Uterus (tissue), 4 donors: ENCODE results near the gene SGTA. TPM values are rescaled to one million over a fixed set of nuclear protein-coding genes. Genes with fewer than 3 reads are reported as not detected.

Experiments
- DNase-seq, 2 donors: peaks; one replicate each; pipeline ENCODE4 v3.0.0-alpha.2; 2019 to 2020
- H3K27ac ChIP-seq, 2 donors: fragments of 200-600 bp; sonication (generic); 1 replicate in 1 of 2; 2 replicates in 1 of 2; pipeline ENCODE4 v1.5.1; 2016 to 2018
- H3K27me3 ChIP-seq, 2 donors: fragments of 200-600 bp; sonication (generic); one replicate each; pipeline ENCODE4 v1.5.1; 2018 to 2019; ENCODE audit warnings: control low read depth in 1 of 2
- H3K36me3 ChIP-seq, 2 donors: fragments of 200-600 bp; sonication (generic); one replicate each; pipeline ENCODE4 v1.5.1; 2019; ENCODE audit warnings: control low read depth in 1 of 2
- H3K4me1 ChIP-seq, 2 donors: fragments of 200-600 bp; sonication (generic); one replicate each; pipeline ENCODE4 v1.5.1; 2018 to 2019; ENCODE audit warnings: control low read depth in 1 of 2
- H3K4me3 ChIP-seq, 2 donors: fragments of 200-600 bp; sonication (generic); 1 replicate in 1 of 2; 2 replicates in 1 of 2; pipeline ENCODE4 v1.5.1; 2018 to 2019; ENCODE audit warnings: mild to moderate bottlenecking in 1 of 2
- H3K9me3 ChIP-seq, 2 donors: fragments of 200-600 bp; sonication (generic); one replicate each; pipeline ENCODE4 v1.5.1; 2019; ENCODE audit warnings: control low read depth in 1 of 2
- CTCF ChIP-seq, 4 experiments: fragments of 200-600 bp in 2 of 4; fragments of 450-650 bp in 2 of 4; sonication (generic) in 2 of 4; IDR thresholded peaks; one replicate each; pipeline ENCODE4 v1.5.1; 2016 to 2019; ENCODE audit warnings: antibody characterized with exemption in 4 of 4, mild to moderate bottlenecking in 2 of 4, moderate library complexity in 1 of 4
- POLR2A ChIP-seq, 2 donors: fragments of 450-650 bp; IDR thresholded peaks; one replicate each; pipeline ENCODE4 v1.6.1; 2016; ENCODE audit warnings: antibody characterized with exemption in 2 of 2, mild to moderate bottlenecking in 1 of 2, moderate library complexity in 1 of 2
- intact Hi-C: fragments of 100-400 bp; cut with DNase I; formaldehyde crosslinking; loops from one replicate; pipeline ENCODE4 v1.15.1; 2023; ENCODE audit warnings: low total_unique reads
- total RNA-seq, 4 donors: library from RNA; depleted of rRNA in 3 of 4; stranded (reverse); fragments of >200 nt in 3 of 4; gene quantifications; one replicate each; pipeline versions ENCODE4 v1.1.0 to v1.2.4, GENCODE V29; 2014 to 2023
- donor health status: DM: yes; HTN: yes; CAD: no.

The SGTA gene
- total RNA-seq, 4 donors from 2014 or later, result 9.5 to 50.7 (median 23.6) TPM

DNA sequence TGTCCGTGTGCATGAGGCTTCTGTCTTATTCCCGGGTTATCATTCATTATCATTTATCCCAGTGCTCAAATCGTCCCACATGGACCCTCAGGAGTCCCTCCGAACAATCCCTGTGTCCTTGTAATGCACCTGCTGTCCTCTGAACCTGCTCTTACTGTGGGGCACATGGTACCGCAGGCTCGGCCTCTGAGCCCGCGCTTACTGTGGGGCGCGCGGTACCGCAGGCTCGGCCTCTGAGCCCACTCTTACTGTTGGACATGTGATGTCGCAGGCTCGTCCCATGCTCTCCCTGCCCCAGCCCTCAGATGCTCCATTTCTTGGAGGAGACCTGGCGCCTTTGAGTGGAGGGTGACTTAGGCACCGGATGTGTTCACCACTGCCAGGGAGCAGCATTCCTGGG is 19.8 kb upstream of the SGTA start:
- H3K4me3 ChIP-seq, result no peak overlapping the region
- intact Hi-C loops, result no loop called here
- no peaks in the 10 kb centered on the region for H3K4me1 ChIP-seq
- H3K27ac ChIP-seq, result no peak overlapping the region
- H3K9me3 ChIP-seq, result no peaks in the 10 kb centered on the region
- H3K36me3 ChIP-seq, result no peaks in the 10 kb centered on the region
- H3K27me3 ChIP-seq, result no peaks in the 10 kb centered on the region
- TF ChIP-seq POLR2A (IDR thresholded peaks at IDR 0.05) (no peak), CTCF (IDR thresholded peaks at IDR 0.05) (no peak)
- DNase-seq, result no peak

DNA sequence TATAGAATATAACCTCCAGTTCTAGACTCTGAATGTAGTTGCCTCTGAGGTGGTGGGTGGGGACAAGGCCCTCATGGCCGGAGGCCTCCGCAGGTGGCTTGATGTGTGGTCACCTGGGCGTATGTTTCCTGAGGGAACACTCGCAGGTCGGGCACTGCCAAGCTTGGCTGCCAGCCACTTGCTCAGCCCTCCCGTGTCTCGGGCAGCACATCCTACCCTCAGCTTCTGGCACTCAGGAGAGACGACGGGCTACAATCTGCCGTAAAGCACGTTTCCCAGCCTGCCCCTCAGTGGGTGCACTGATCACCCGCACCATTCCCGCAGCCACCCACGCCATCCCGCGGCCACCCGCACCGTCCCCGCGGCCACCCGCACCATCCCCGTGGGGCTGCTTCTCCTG is 17.4 kb upstream of the SGTA start:
- H3K27ac ChIP-seq, result no peak overlapping the region
- intact Hi-C loops, result no loop called here
- no peak for TF ChIP-seq POLR2A (IDR thresholded peaks at IDR 0.05)
- TF ChIP-seq CTCF (IDR thresholded peaks at IDR 0.05), result no peak
- no peaks in the 10 kb centered on the region for H3K9me3 ChIP-seq
- H3K4me1 ChIP-seq, result no peaks in the 10 kb centered on the region
- no peaks in the 10 kb centered on the region for H3K27me3 ChIP-seq
- no peak for DNase-seq
- no peak overlapping the region for H3K4me3 ChIP-seq
- no peaks in the 10 kb centered on the region for H3K36me3 ChIP-seq

GRCh38 chr19:2799273-2800020 is 16.4 kb upstream of the SGTA start:
- no peaks in the 10 kb centered on the region for H3K27me3 ChIP-seq
- no peaks in the 10 kb centered on the region for H3K4me1 ChIP-seq
- H3K4me3 ChIP-seq, result no peak overlapping the region
- no peak for DNase-seq
- H3K27ac ChIP-seq, result no peak overlapping the region
- no peaks in the 10 kb centered on the region for H3K36me3 ChIP-seq
- intact Hi-C loops, result no loop called here
- H3K9me3 ChIP-seq, result no peaks in the 10 kb centered on the region
- no peak for TF ChIP-seq POLR2A (IDR thresholded peaks at IDR 0.05)
- no peak for TF ChIP-seq CTCF (IDR thresholded peaks at IDR 0.05)

- Histone ChIP-seq H3K27ac (no peak overlapping the region), H3K9me3 (no peaks in the 10 kb centered on the region), H3K36me3 (no peaks in the 10 kb centered on the region), H3K4me3 (no peak overlapping the region), H3K27me3 (no peaks in the 10 kb centered on the region), H3K4me1 (no peaks in the 10 kb centered on the region)
- intact Hi-C loops, result no loop called here
- TF ChIP-seq POLR2A (IDR thresholded peaks at IDR 0.05), result no peak
- no peak for TF ChIP-seq CTCF (IDR thresholded peaks at IDR 0.05)
- DNase-seq, result no peak
These were observed 15.7 kb upstream of the SGTA start for GRCh38 chr19:2798733-2799132.

DNA sequence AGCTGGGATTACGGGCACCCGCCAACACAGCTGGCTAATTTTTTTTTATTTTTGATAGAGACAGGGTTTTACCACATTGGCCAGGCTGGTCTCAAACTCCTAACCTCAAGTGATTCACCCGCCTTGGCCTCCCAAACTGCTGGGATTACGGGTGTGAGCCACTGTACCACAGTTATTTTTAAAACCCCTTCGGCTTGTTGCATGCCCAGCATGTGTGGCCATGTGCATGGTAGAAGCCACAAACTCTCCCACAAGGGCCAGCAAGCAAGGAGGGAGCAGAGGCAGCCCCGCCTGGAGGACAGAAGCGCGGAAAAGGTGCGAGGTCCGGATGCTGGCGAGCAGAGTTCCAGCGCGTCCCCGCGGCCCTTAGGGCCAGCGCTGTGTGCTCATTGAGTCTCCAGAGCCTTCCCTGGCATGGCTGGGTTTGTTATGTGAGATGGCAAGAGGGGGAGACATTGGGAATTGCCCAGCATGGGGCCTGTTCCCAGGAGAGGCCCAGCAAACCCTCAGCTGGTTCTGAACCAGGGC is 15.1 kb upstream of the SGTA start:
- intact Hi-C loops, result no loop called here
- Histone ChIP-seq H3K27ac (no peak overlapping the region), H3K4me1 (no peaks in the 10 kb centered on the region), H3K36me3 (no peaks in the 10 kb centered on the region), H3K27me3 (no peaks in the 10 kb centered on the region), H3K4me3 (no peak overlapping the region), H3K9me3 (no peaks in the 10 kb centered on the region)
- TF ChIP-seq POLR2A (IDR thresholded peaks at IDR 0.05), result no peak
- no peak for TF ChIP-seq CTCF (IDR thresholded peaks at IDR 0.05)
- DNase-seq, result no peak
